Kidney (tissue), 14 donors: Measurements from ENCODE around the gene KRTAP10-5. TPM values are rescaled to one million over a fixed set of nuclear protein-coding genes. Genes with fewer than 3 reads are reported as not detected.

Experiments used
- DNase-seq, 5 donors: peaks; one replicate each; pipeline ENCODE4 v3.0.0-alpha.2; 2013 to 2020
- FAIRE-seq: peaks from 2 replicates; lab custom pipeline; 2012; peaks lifted over from hg19 to GRCh38; lab: Jason Lieb, UNC
- H3K27ac ChIP-seq, 2 donors: one replicate each; pipeline ENCODE4 v1.7.0; 2013; ENCODE audit warnings: low read depth in 2 of 2, low read length in 2 of 2, inconsistent platforms in 1 of 2
- H3K27me3 ChIP-seq: one replicate; pipeline ENCODE4 v1.7.1; 2013; ENCODE audit warnings: low read length, inconsistent platforms; ENCODE audit not compliant: control insufficient read depth, insufficient read depth
- H3K36me3 ChIP-seq, 3 donors: one replicate each; pipeline versions ENCODE4 v1.7.0 to v1.7.1; 2013; ENCODE audit warnings: low read length in 3 of 3, control low read depth in 1 of 3, inconsistent platforms in 1 of 3; ENCODE audit not compliant: insufficient read depth in 3 of 3, control insufficient read depth in 2 of 3
- H3K4me1 ChIP-seq, 3 donors: one replicate each; pipeline versions ENCODE4 v1.7.0 to v1.7.1; 2013; ENCODE audit warnings: low read length in 3 of 3, inconsistent platforms in 1 of 3, low read depth in 1 of 3; ENCODE audit not compliant: control insufficient read depth in 2 of 3, insufficient read depth in 2 of 3
- H3K4me3 ChIP-seq, 3 donors: one replicate each; pipeline versions ENCODE4 v1.7.0 to v1.8.1; 2013; ENCODE audit warnings: low read length in 3 of 3, control low read depth in 1 of 3, inconsistent platforms in 1 of 3
- H3K9ac ChIP-seq, 3 donors: one replicate each; pipeline versions ENCODE4 v1.7.0 to v1.7.1; 2013; ENCODE audit warnings: low read length in 3 of 3, control low read depth in 1 of 3, inconsistent platforms in 1 of 3
- H3K9me3 ChIP-seq, 3 donors: one replicate each; pipeline versions ENCODE4 v1.7.0 to v1.7.1; 2013; ENCODE audit warnings: low read length in 3 of 3, control low read depth in 1 of 3, inconsistent platforms in 1 of 3; ENCODE audit not compliant: control insufficient read depth in 2 of 3, insufficient read depth in 1 of 3
- CTCF ChIP-seq: IDR thresholded peaks from 3 replicates; pipeline ENCODE4 v1.5.1; 2012; ENCODE audit warnings: mild to moderate bottlenecking, moderate library complexity, borderline replicate concordance; ENCODE audit not compliant: insufficient read depth; ENCODE audit errors: extremely low read depth
- intact Hi-C: fragments of 100-400 bp; cut with DNase I; formaldehyde crosslinking; loops from one replicate; pipeline ENCODE4 v1.11.1; 2022
- polyA plus RNA-seq: library from polyadenylated mRNA; stranded (reverse); fragments of 350-450 nt; fragmentation: Illumina TruSeq; extraction: RNeasy Lipid Tissue Mini Kit (QIAGEN cat#74804); gene quantifications from one replicate; pipeline ENCODE4 v1.2.3, GENCODE V29; 2014; ENCODE audit warnings: low read depth, low replicate concordance; ENCODE audit not compliant: insufficient read depth
- total RNA-seq: library from RNA; stranded (reverse); fragmentation: NEBNext Ultra II Directional; extraction: Animal tissue kit (Norgen Biotek cat#: 25700); gene quantifications from one replicate; pipeline ENCODE4 v1.2.1, GENCODE V29; 2021
- donor health status: control.
- donor health status: control.
- donor health status: control.
- donor health status: control.
- donor health status: control.
- donor health status: DM: yes; HTN: yes; CAD: no.
- donor health status: Normal renal cell carcinoma (clear cell type).

Gene KRTAP10-5
- total and polyA plus RNA-seq, 2 donors from 2014 or later, result not detected

- H3K9ac ChIP-seq, result no peak overlapping the region
- no peak for TF ChIP-seq CTCF
- no peak overlapping the region for H3K27ac ChIP-seq
- FAIRE-seq (no peak), DNase-seq (no peak)
- H3K27me3 ChIP-seq, result no peaks in the 10 kb centered on the region
- H3K4me3 ChIP-seq, result no peak overlapping the region
- no peaks in the 10 kb centered on the region for H3K4me1 ChIP-seq
- intact Hi-C loops, result no loop called here
- H3K36me3 ChIP-seq, result no peaks in the 10 kb centered on the region
- H3K9me3 ChIP-seq, result no peaks in the 10 kb centered on the region
These were observed 23.5 kb upstream of the KRTAP10-5 start for GRCh38 chr21:44603911-44604310.

GRCh38 chr21:44603109-44603875, 22.9 kb upstream of the KRTAP10-5 start:
- DNase-seq (no peak), FAIRE-seq (no peak)
- no peaks in the 10 kb centered on the region for H3K9me3 ChIP-seq
- no peaks in the 10 kb centered on the region for H3K4me1 ChIP-seq
- TF ChIP-seq CTCF, result no peak
- H3K36me3 ChIP-seq, result no peaks in the 10 kb centered on the region
- intact Hi-C loops, result no loop called here
- no peaks in the 10 kb centered on the region for H3K27me3 ChIP-seq
- no peak overlapping the region for H3K27ac ChIP-seq
- H3K4me3 ChIP-seq, result no peak overlapping the region
- no peak overlapping the region for H3K9ac ChIP-seq

- Histone ChIP-seq H3K9ac (no peak overlapping the region), H3K36me3 (no peaks in the 10 kb centered on the region), H3K4me1 (no peaks in the 10 kb centered on the region), H3K27me3 (no peaks in the 10 kb centered on the region), H3K9me3 (no peaks in the 10 kb centered on the region), H3K27ac (no peak overlapping the region), H3K4me3 (no peak overlapping the region)
- FAIRE-seq (no peak), DNase-seq (no peak)
- no peak for TF ChIP-seq CTCF
- intact Hi-C loops, result no loop called here
These were observed 22.1 kb upstream of the KRTAP10-5 start for GRCh38 chr21:44602463-44602850.
